GM12892 (cell line): Measurements from ENCODE around the gene KIF17.
A peak's percentile ranks its signal among the peaks of the same experiment; 100 is the strongest.

Experiments
- DNase-seq: peaks from one replicate; pipeline ENCODE4 v3.0.0; 2011; ENCODE audit not compliant: insufficient read length
- FAIRE-seq: peaks from 2 replicates; lab custom pipeline; 2011; peaks lifted over from hg19 to GRCh38; lab: Jason Lieb, UNC
- POLR2A ChIP-seq: IDR thresholded peaks from 2 replicates; pipeline ENCODE4 v1.6.1; 2011; ENCODE audit warnings: low read depth, low read length, control low read depth
- POLR2AphosphoS5 ChIP-seq: IDR thresholded peaks from 2 replicates; pipeline ENCODE4 v1.6.1; 2011; ENCODE audit warnings: low read depth, low read length, control low read depth
- TAF1 ChIP-seq: IDR thresholded peaks from 2 replicates; pipeline ENCODE4 v1.6.1; 2011; ENCODE audit warnings: low read depth, mild to moderate bottlenecking, control low read depth, low read length, borderline replicate concordance

Gene KIF17

GRCh38 chr1:20634594-20635084, 83.2 kb downstream of the KIF17 start:
- FAIRE-seq (no peak), DNase-seq (no peak)
- TF ChIP-seq POLR2A (no peak), TAF1 (no peak), POLR2AphosphoS5 (no peak)

- TF ChIP-seq TAF1 (no peak), POLR2A (no peak), POLR2AphosphoS5 (no peak)
- DNase-seq (no peak), FAIRE-seq (no peak)
Observed at GRCh38 chr1:20634065-20634593, 83.7 kb downstream of the KIF17 start.

- FAIRE-seq (peak; percentile 82), DNase-seq (peak; percentile 76)
- TF ChIP-seq POLR2AphosphoS5 (no peak), POLR2A (no peak), TAF1 (no peak)
Observed at GRCh38 chr1:20633190-20634064, 84.4 kb downstream of the KIF17 start, which contains the start of gene PINK1. TSS of gene PINK1 (plus strand) at chr1:20633458. CDS start at chr1:20633549, 91 bp downstream.

- FAIRE-seq: no peak
- DNase-seq: no peak
- no peak for TF ChIP-seq TAF1
- TF ChIP-seq POLR2A: no peak
- no peak for TF ChIP-seq POLR2AphosphoS5
Observed at GRCh38 chr1:20632386-20632785, 85.4 kb downstream of the KIF17 start.

- DNase-seq: no peak
- TF ChIP-seq TAF1 (no peak), POLR2A (no peak), POLR2AphosphoS5 (no peak)
- no peak for FAIRE-seq
Observed at GRCh38 chr1:20630729-20631128, 87.1 kb downstream of the KIF17 start.

- TF ChIP-seq TAF1 (no peak), POLR2A (no peak), POLR2AphosphoS5 (no peak)
- FAIRE-seq (no peak), DNase-seq (no peak)
Observed at GRCh38 chr1:20626524-20626923, 91.3 kb downstream of the KIF17 start.

GRCh38 chr1:20626098-20626427, 91.7 kb downstream of the KIF17 start:
- no peak for FAIRE-seq
- TF ChIP-seq TAF1: no peak
- TF ChIP-seq POLR2A: no peak
- no peak for TF ChIP-seq POLR2AphosphoS5
- no peak for DNase-seq

- no peak for DNase-seq
- no peak for FAIRE-seq
- TF ChIP-seq POLR2A (no peak), POLR2AphosphoS5 (no peak), TAF1 (no peak)
Observed at GRCh38 chr1:20625176-20626097, 92.4 kb downstream of the KIF17 start.

- FAIRE-seq (no peak), DNase-seq (no peak)
- TF ChIP-seq POLR2A: no peak
Observed at GRCh38 chr1:20624709-20625108, 93.1 kb downstream of the KIF17 start.

- no peak for FAIRE-seq
- TF ChIP-seq POLR2A (no peak), POLR2AphosphoS5 (no peak), TAF1 (no peak)
- DNase-seq: no peak
Observed at GRCh38 chr1:20621012-20621411, 96.8 kb downstream of the KIF17 start.

- FAIRE-seq: no peak
- TF ChIP-seq TAF1: no peak
- no peak for TF ChIP-seq POLR2AphosphoS5
- TF ChIP-seq POLR2A: no peak
- DNase-seq: no peak
Observed at GRCh38 chr1:20619999-20620398, 97.8 kb downstream of the KIF17 start.

- no peak for DNase-seq
- no peak for FAIRE-seq
- no peak for TF ChIP-seq TAF1
Observed at GRCh38 chr1:20618550-20618949, 99.3 kb downstream of the KIF17 start.
